Measurements from ENCODE around the gene TECPR2.
A peak's percentile ranks its signal among the peaks of the same experiment; 100 is the strongest.
"Not testable (repeated sequence)": the region's sequence is repeated elsewhere in the genome, so short reads cannot be mapped to it uniquely, and the experiment has no call there.

Gene TECPR2

GRCh38 chr14:102514987-102515733 lies 152.4 kb downstream of the TECPR2 start:
- no peak for DNase-seq
- in situ Hi-C loops (cut with MboI; ENCODE audit: low pct_unique_long_range_greater_than_20kb, low sequenced_read_pairs): no loop called here

GRCh38 chr14:102516531-102517391 lies 154.0 kb downstream of the TECPR2 start:
- DNase-seq: peak; percentile 74
- in situ Hi-C loops (cut with MboI; ENCODE audit: low pct_unique_long_range_greater_than_20kb, low sequenced_read_pairs): no loop called here

DNA sequence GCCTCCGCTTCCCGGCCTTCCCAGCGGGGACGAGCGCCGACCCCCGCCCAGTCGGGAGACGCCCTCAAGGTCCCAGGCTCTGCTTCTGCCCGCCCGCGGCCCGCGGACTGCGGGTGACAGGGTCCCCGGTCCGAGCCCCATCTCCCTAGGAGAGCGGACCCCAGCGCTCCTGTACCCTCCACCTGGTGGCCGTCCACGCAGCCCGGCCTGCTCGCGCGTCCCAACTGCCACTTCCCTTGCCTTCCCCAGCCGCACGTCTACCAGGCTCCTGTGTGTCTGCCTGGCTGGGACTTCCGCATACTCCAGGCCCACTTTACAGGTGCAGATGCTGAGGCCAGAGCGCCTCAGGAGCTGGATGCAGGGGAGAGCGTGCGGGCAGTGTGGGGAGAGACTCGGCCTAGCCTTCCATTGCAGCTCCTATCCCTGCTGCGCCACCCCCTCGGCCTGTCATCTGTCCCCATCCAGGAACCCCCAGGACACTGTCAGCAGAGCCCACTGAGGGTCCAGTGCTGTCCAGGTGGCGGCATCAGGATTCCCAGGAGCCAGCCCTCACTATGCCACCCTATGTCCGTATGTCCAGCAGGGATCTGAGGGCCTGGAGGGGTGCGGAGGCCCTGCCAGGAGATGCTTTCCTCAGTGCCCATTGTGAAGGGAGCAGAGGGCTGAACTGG lies 154.8 kb downstream of the TECPR2 start:
- in situ Hi-C loops (cut with MboI; ENCODE audit: low pct_unique_long_range_greater_than_20kb, low sequenced_read_pairs): no loop called here

DNA sequence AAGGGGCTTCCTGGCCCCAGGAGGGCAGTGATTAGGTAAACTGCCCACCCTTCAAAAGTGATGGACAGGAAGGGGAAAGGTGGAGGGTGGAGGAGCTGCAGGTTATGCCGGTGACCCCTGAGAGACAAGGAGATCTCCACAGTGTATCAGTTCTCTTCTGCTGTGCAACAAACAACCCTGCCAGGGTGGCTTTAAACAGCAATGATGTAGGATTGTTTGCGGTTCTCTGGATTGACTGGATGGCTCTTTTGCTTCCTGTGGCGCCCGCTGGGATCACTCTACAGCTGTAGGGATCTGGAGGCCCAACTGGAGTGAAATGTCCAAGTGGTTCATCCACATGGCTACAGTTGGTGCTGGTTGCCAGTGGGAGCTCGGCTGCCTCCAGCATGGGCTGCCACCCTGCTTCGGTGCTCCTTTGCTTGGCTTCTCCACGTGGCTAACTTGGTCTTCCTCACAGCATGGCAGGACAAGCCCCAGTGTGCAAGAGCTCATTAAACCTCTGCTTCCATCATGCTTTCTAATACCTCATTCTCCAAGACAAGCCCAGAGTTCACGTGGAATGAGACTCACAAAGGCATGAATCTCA lies 155.4 kb downstream of the TECPR2 start:
- DNase-seq: no peak
- in situ Hi-C loops (cut with MboI; ENCODE audit: low pct_unique_long_range_greater_than_20kb, low sequenced_read_pairs): no loop called here

More for the DNA sequence above, 154.8 kb downstream of the TECPR2 start:
- peak; percentile 51 for DNase-seq

DNA sequence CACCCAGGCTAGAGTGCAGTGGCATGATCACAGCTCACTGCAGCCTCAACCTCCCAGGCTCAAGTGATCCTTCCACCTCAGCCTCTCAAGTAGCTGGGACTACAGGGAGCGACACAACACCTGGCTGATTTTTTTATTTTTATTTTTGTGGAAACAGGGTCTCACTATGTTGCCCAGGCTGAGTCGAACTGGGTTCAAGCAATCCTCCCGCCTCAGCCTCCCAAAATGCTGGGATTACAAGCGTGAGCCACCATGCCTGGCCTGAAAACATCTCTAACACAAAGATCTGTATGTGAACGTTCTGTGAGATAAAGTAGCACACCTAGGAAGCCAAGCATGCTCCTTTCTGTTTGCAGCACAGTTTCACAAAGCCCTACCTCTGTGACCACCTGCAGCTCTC lies 157.0 kb downstream of the TECPR2 start:
- in situ Hi-C loops (cut with MboI; ENCODE audit: low pct_unique_long_range_greater_than_20kb, low sequenced_read_pairs); DNase-seq: not testable (repeated sequence)

- in situ Hi-C loops (cut with MboI; ENCODE audit: low pct_unique_long_range_greater_than_20kb, low sequenced_read_pairs): no loop called here
- DNase-seq: no peak
Observed at GRCh38 chr14:102523200-102523568, 160.4 kb downstream of the TECPR2 start.

- DNase-seq: no peak
- in situ Hi-C loops (cut with MboI; ENCODE audit: low pct_unique_long_range_greater_than_20kb, low sequenced_read_pairs): no loop called here
Observed at GRCh38 chr14:102523569-102524450, 161.1 kb downstream of the TECPR2 start.

DNA sequence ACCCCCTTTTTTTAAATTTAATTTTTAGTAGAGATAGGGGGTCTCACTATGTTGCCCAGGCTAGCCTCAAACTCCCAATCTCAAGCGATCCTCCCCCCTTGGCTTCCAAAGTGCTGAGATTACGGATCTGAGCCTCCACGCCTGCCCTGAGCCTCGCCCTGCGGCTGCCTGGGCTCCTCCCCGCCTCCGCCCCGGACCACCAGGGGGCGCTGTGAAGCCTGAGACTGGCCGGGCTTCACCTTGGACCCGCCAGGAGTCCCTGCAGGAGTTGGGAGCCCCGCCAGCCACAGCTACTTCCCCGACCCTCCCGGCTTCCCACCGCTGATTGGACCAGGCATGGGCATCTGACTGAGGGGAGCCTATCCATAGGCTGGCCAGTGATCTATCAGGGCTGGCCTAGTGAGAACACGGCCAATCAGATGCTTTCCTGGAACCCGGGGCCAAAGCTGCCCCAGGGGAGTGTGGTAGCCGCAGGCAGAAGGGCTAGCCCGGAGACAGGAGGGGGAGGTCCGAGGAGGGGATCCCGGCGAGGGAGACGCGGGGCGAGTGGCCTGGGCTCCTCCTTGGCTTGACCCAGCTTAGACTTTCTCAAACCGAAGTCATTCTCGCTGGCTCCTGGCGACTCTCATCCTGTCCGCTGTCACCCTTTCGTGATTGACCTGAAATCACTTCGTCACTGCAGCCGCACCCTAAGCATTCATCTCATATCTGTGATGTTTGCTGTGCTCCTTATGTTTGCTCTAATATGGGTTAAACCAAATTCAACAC lies 161.9 kb downstream of the TECPR2 start:
- peak; percentile 99 for DNase-seq
- in situ Hi-C loops (cut with MboI; ENCODE audit: low pct_unique_long_range_greater_than_20kb, low sequenced_read_pairs): no loop called here

- peak; percentile 72 for DNase-seq
- in situ Hi-C loops (cut with MboI; ENCODE audit: low pct_unique_long_range_greater_than_20kb, low sequenced_read_pairs): no loop called here
Observed at GRCh38 chr14:102525219-102525928, 162.6 kb downstream of the TECPR2 start.

DNA sequence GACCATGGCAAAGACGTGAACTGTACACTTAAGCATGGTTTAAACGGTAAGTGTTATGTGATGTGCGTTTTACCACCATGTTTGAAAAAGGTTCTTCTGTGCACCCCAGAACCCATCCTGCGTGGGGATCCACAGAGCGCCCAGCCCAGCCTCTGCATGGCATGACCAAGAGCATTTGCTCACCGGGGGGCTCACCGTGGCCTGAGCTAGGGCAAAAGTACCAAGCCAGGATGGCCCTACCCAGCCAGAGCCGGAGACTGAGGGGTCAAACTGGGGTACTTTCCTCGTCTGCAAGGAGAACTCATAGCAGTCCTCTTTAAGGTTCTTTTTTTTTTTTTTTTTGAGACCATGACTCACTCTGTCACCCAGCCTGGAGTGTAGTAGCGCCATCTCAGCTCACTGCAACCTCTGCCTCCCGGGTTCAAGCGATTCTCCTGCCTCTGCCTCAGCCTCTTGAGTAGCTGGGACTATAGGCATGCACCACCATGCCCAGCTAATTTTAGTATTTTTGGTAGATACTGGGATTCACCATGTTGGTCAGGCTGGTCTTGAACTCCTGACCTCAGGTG lies 163.3 kb downstream of the TECPR2 start:
- no peak for DNase-seq
- in situ Hi-C loops (cut with MboI; ENCODE audit: low pct_unique_long_range_greater_than_20kb, low sequenced_read_pairs): no loop called here

DNA sequence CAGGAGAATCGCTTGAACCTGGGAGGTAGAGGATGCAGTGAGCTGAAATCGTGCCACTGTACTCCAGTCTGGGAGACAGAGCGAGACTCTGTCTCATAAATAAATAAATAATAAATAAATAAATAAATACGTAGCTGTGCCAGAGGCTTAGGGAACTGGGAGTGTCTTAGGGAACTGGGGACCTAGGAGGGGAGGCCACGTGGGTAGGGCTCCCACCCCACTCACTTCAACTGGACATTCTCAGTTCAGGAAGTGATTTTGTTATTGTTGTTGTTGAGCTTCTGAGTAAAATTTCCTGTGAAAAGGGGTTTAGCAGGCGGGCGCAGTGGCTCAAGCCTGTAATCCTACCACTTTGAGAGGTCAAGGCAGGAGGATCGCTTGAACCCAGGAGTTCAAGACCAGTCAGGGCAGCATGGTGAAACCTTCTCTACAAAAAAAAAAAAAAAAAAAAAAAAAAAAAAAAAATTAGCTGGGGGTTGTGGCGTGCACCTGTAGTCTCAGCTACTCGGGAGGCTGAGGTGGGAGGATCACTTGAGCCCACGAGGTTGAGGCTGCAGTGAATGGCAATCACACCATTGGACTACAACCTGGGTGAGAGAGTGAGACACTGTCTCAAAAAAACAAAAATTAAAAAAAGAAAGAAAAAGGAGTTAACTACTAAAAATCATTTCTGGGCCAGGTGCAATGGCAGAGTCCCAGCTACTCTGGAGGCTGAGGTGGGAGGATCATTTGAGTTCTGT lies 165.9 kb downstream of the TECPR2 start:
- DNase-seq: no peak
- in situ Hi-C loops (cut with MboI; ENCODE audit: low pct_unique_long_range_greater_than_20kb, low sequenced_read_pairs): no loop called here

DNA sequence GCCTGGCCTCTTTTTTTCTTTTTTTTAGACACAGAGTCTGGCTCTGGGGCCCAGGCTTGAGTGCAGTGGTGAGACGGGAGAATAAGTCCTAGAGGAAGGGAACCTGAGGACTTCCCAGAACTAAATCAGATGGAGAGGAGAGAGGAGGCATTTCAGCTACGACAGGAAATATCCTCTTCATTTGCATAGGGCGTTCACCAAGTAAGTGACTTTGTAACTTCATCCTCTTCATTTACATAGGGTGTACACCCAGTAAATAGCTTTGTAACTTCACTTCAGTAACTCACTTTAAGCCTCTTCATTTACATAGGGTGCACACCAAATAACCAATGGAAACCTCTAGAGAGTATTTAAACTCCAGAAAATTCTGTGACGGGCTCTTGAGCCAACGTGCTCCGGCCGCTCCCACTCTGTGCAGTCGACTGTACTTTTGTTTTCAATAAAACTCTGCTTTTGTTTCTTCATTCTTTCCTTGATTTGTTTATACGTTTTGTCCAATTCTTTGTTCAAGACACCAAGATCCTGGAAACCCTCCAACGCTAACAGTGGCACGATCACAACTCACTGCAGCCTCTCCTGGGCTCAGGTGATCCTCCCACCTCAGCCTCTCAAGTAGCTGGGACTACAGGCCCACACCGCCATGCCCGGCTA lies 168.2 kb downstream of the TECPR2 start:
- no peak for DNase-seq
- in situ Hi-C loops (cut with MboI; ENCODE audit: low pct_unique_long_range_greater_than_20kb, low sequenced_read_pairs): no loop called here

- in situ Hi-C loops (cut with MboI; ENCODE audit: low pct_unique_long_range_greater_than_20kb, low sequenced_read_pairs): no loop called here
- no peak for DNase-seq
Observed at GRCh38 chr14:102532204-102532658, 169.5 kb downstream of the TECPR2 start.

- in situ Hi-C loops (cut with MboI; ENCODE audit: low pct_unique_long_range_greater_than_20kb, low sequenced_read_pairs): no loop called here
- no peak for DNase-seq
Observed at GRCh38 chr14:102537981-102538601, 175.3 kb downstream of the TECPR2 start.
